ENCODE data around the gene PQBP1.

- TF ChIP-seq REST (IDR thresholded peaks at IDR 0.05; ENCODE audit: insufficient replicate concordance, low read depth) (peak; percentile 59), CTCF (IDR thresholded peaks at IDR 0.05; ENCODE audit: insufficient read depth, low read length) (no peak), POLR2AphosphoS5 (IDR thresholded peaks at IDR 0.05; ENCODE audit: low read depth) (no peak), GABPA (IDR thresholded peaks at IDR 0.05; ENCODE audit: low read depth) (no peak), SPI1 (IDR thresholded peaks at IDR 0.05; ENCODE audit: borderline replicate concordance, low read depth) (no peak)
Measured at GRCh38 chrX:48940404-48940955, 42.8 kb downstream of the PQBP1 start.
